Sigmoid colon (tissue), 7 donors: ENCODE measurements around the gene THAP12. TPM values are rescaled to one million over a fixed set of nuclear protein-coding genes. Genes with fewer than 3 reads are reported as not detected.

Experiments used
- DNase-seq: peaks from one replicate; pipeline ENCODE4 v3.0.0-alpha.2; 2019
- H3K27ac ChIP-seq, 4 donors: fragments of 200-600 bp; sonication (generic); one replicate each; pipeline ENCODE4 v1.5.1; 2016 to 2019; ENCODE audit warnings: mild to moderate bottlenecking in 1 of 4
- H3K27me3 ChIP-seq, 3 donors: fragments of 200-600 bp; sonication (generic); one replicate each; pipeline ENCODE4 v1.5.1; 2019; ENCODE audit warnings: mild to moderate bottlenecking in 1 of 3
- H3K36me3 ChIP-seq, 4 donors: fragments of 200-600 bp; sonication (generic); one replicate each; pipeline ENCODE4 v1.5.1; 2016 to 2019
- H3K4me1 ChIP-seq, 4 donors: fragments of 200-600 bp; sonication (generic); one replicate each; pipeline ENCODE4 v1.5.1; 2017 to 2019
- H3K4me3 ChIP-seq, 4 donors: fragments of 200-600 bp; sonication (generic); one replicate each; pipeline ENCODE4 v1.5.1; 2017 to 2019; ENCODE audit warnings: mild to moderate bottlenecking in 2 of 4, moderate library complexity in 1 of 4
- H3K9me3 ChIP-seq, 4 donors: fragments of 200-600 bp in 3 of 4; sonication (generic) in 3 of 4; one replicate each; pipeline versions ENCODE4 v1.5.1 to v1.6.1; 2013 to 2019
- CTCF ChIP-seq, 4 experiments: fragments of 450-650 bp in 3 of 4; fragments of 200-600 bp in 1 of 4; IDR thresholded peaks; one replicate each; pipeline ENCODE4 v1.5.1; 2016 to 2019; ENCODE audit warnings: antibody characterized with exemption in 4 of 4, mild to moderate bottlenecking in 3 of 4, moderate library complexity in 2 of 4
- EP300 ChIP-seq, 4 donors: sonication (generic); formaldehyde crosslinking; IDR thresholded peaks; one replicate each; pipeline ENCODE4 v1.6.1; 2017; ENCODE audit warnings: antibody characterized with exemption in 4 of 4
- POLR2A ChIP-seq, 2 donors: fragments of 450-650 bp; IDR thresholded peaks; one replicate each; pipeline ENCODE4 v1.6.1; 2016; ENCODE audit warnings: antibody characterized with exemption in 2 of 2, mild to moderate bottlenecking in 2 of 2, moderate library complexity in 2 of 2
- POLR2AphosphoS5 ChIP-seq, 4 donors: sonication (generic); formaldehyde crosslinking; IDR thresholded peaks; one replicate each; pipeline ENCODE4 v1.6.1; 2017; ENCODE audit warnings: antibody characterized with exemption in 4 of 4
- WGBS, 2 donors: extraction: QIAGEN DNeasy Blood & Tissue Kit; methylation state at CpG; one replicate each; pipeline ENCODE4 v1.1.7; 2013; 5-methylcytosine and 5-hydroxymethylcytosine counted together
- intact Hi-C: fragments of 100-400 bp; cut with DNase I; formaldehyde crosslinking; loops from one replicate; pipeline ENCODE4 v1.15.1; 2023
- polyA plus RNA-seq, 3 donors: library from polyadenylated mRNA; stranded (reverse); fragments of 200-250 nt; gene quantifications; one replicate each; pipeline ENCODE4 v1.2.3, GENCODE V29; 2013
- total RNA-seq, 4 donors: library from RNA; depleted of rRNA; stranded (reverse); fragments of >200 nt; gene quantifications; one replicate each; pipeline ENCODE4 v1.1.0, GENCODE V29; 2016
- donor health status: healthy with polysubstance abuse.
- donor health status: Bipolar disorder and iron deficiency.
- donor health status: healthy.

THAP12 gene
- total RNA-seq (10 to 100 TPM; 27.7 to 35.0 (median 31.4) TPM), polyA plus RNA-seq (10 to 100 TPM; 27.1 to 43.2 (median 27.3) TPM)

GRCh38 chr11:76380977-76381719, at the start of gene THAP12, which contains the start of gene GVQW3:
Gene THAP12, minus strand, starts transcription at chr11:76381132. Its CDS starts 296 bp downstream, at chr11:76380836.
Gene GVQW3, plus strand, starts transcription at chr11:76381323. Its CDS starts 506 bp downstream, at chr11:76381829.
- H3K9me3 ChIP-seq, result no peaks in the 10 kb centered on the region
- H3K4me1 ChIP-seq, result peaks cover 0 to 43% (median 28%) of the 10 kb centered on the region in 4 donors
- peak; percentile 99 for DNase-seq
- H3K27me3 ChIP-seq, result no peaks in the 10 kb centered on the region
- WGBS, 2 donors, result 0 to 1% methylated on average over 69 of the region's 69 CpGs
- H3K27ac ChIP-seq, result peak within 1 kb of the TSS; percentile 82 to 86 (median 86)
- intact Hi-C loops, result loop anchor here (1.0 to 2.0 kb wide), 2 partner anchors 63 to 146 kb away; no protein-coding TSS in a partner anchor
- H3K4me3 ChIP-seq, result peak within 1 kb of the TSS; percentile 69 to 92 (median 86)
- peaks cover 0 to 6% (median 0%) of the 10 kb centered on the region in 4 donors for H3K36me3 ChIP-seq
- TF ChIP-seq EP300 (IDR thresholded peaks at IDR 0.05) (peak in 1 of 4 donors; percentile 25), CTCF (IDR thresholded peaks at IDR 0.05) (no peak), POLR2A (IDR thresholded peaks at IDR 0.05) (peak in 1 of 2 donors; percentile 23), POLR2AphosphoS5 (IDR thresholded peaks at IDR 0.05) (peak; percentile 35 to 95 (median 70))

- H3K9me3 ChIP-seq, result no peaks in the 10 kb centered on the region
- peaks cover 0 to 5% (median 0%) of the 10 kb centered on the region in 3 donors for H3K27me3 ChIP-seq
- no peak overlapping the region for H3K27ac ChIP-seq
- DNase-seq, result no peak
- intact Hi-C loops, result no loop called here
- no peaks in the 10 kb centered on the region for H3K36me3 ChIP-seq
- TF ChIP-seq EP300 (IDR thresholded peaks at IDR 0.05) (no peak), POLR2AphosphoS5 (IDR thresholded peaks at IDR 0.05) (no peak), POLR2A (IDR thresholded peaks at IDR 0.05) (no peak), CTCF (IDR thresholded peaks at IDR 0.05) (no peak)
- H3K4me3 ChIP-seq, result no peak overlapping the region
- no peaks in the 10 kb centered on the region for H3K4me1 ChIP-seq
Observed at GRCh38 chr11:76426660-76427059, 45.7 kb upstream of the THAP12 start.

- intact Hi-C loops, result no loop called here
- TF ChIP-seq EP300 (IDR thresholded peaks at IDR 0.05), result no peak
- no peak for TF ChIP-seq CTCF (IDR thresholded peaks at IDR 0.05)
- TF ChIP-seq POLR2A (IDR thresholded peaks at IDR 0.05), result no peak
- TF ChIP-seq POLR2AphosphoS5 (IDR thresholded peaks at IDR 0.05), result no peak
- 90 to 91% methylated on average over 2 of the region's 2 CpGs for WGBS, 2 donors
Observed at GRCh38 chr11:76424891-76425290, 44.0 kb upstream of the THAP12 start.

GRCh38 chr11:76424379-76424778, 43.4 kb upstream of the THAP12 start:
- WGBS, 2 donors, result 26 to 50% methylated on average over 3 of the region's 3 CpGs
- no peak overlapping the region for H3K4me3 ChIP-seq
- no peaks in the 10 kb centered on the region for H3K9me3 ChIP-seq
- TF ChIP-seq CTCF (IDR thresholded peaks at IDR 0.05) (no peak), POLR2A (IDR thresholded peaks at IDR 0.05) (no peak), POLR2AphosphoS5 (IDR thresholded peaks at IDR 0.05) (no peak), EP300 (IDR thresholded peaks at IDR 0.05) (no peak)
- no peaks in the 10 kb centered on the region for H3K36me3 ChIP-seq
- intact Hi-C loops, result no loop called here
- H3K4me1 ChIP-seq, result no peaks in the 10 kb centered on the region
- no peak overlapping the region for H3K27ac ChIP-seq
- no peak for DNase-seq
- peaks cover 0 to 5% (median 0%) of the 10 kb centered on the region in 3 donors for H3K27me3 ChIP-seq

More at GRCh38 chr11:76424891-76425290, 44.0 kb upstream of the THAP12 start:
- no peak for DNase-seq
- Histone ChIP-seq H3K4me1 (no peaks in the 10 kb centered on the region), H3K27ac (no peak overlapping the region), H3K4me3 (no peak overlapping the region), H3K27me3 (peaks cover 0 to 5% (median 0%) of the 10 kb centered on the region in 3 donors), H3K9me3 (no peaks in the 10 kb centered on the region), H3K36me3 (no peaks in the 10 kb centered on the region)
